OCI-LY3 (cell line): ENCODE measurements around the gene MAMDC2.
A peak's percentile ranks its signal among the peaks of the same experiment; 100 is the strongest.
"Not testable (repeated sequence)": the region's sequence is repeated elsewhere in the genome, so short reads cannot be mapped to it uniquely, and the experiment has no call there.

Source experiments
- H2AFZ ChIP-seq: fragments of 200-600, 300-600 bp; shearing (Covaris generic); 2 replicates; pipeline ENCODE4 v1.6.0; 2014; ENCODE audit warnings: antibody characterized with exemption, low read depth, low read length
- H3K27ac ChIP-seq: fragments of 200-600, 300-600 bp; sonication (generic); 2 replicates; pipeline ENCODE4 v1.5.1; 2014; ENCODE audit warnings: mild to moderate bottlenecking, low read length, moderate library complexity, mixed read lengths
- H3K27me3 ChIP-seq: fragments of 200-600, 300-600 bp; sonication (generic); 2 replicates; pipeline ENCODE4 v1.6.1; 2014; ENCODE audit warnings: low read depth, low read length, mixed read lengths
- H3K36me3 ChIP-seq: fragments of 200-600, 300-600 bp; sonication (generic); replicated peaks from 2 replicates; pipeline ENCODE3; 2014; ENCODE audit warnings: low read depth, low read length, mixed read lengths
- H3K4me1 ChIP-seq: fragments of 300-600, 200-600 bp; sonication (generic); 2 replicates; pipeline ENCODE4 v1.6.1; 2014; ENCODE audit warnings: low read length, mixed read lengths
- H3K4me2 ChIP-seq: fragments of 200-600, 300-600 bp; sonication (generic); 2 replicates; pipeline ENCODE4 v1.6.1; 2014; ENCODE audit warnings: low read length, mixed read lengths
- H3K4me3 ChIP-seq: fragments of 300-600, 200-600 bp; sonication (generic); 2 replicates; pipeline ENCODE4 v1.5.1; 2014; ENCODE audit warnings: antibody characterized with exemption, mild to moderate bottlenecking, low read length, moderate library complexity
- H3K79me2 ChIP-seq: fragments of 300-600, 200-600 bp; shearing (Covaris generic); 2 replicates; pipeline ENCODE4 v1.6.1; 2014; ENCODE audit warnings: mild to moderate bottlenecking, low read length, mixed read lengths
- H3K9ac ChIP-seq: fragments of 300-600, 200-600 bp; shearing (Covaris generic); 2 replicates; pipeline ENCODE4 v1.6.0; 2014; ENCODE audit warnings: mild to moderate bottlenecking, low read length, moderate library complexity
- H3K9me3 ChIP-seq: fragments of 200-600, 300-600 bp; shearing (Covaris generic); 2 replicates; pipeline ENCODE4 v1.6.1; 2014; ENCODE audit warnings: low read length, mixed read lengths; ENCODE audit not compliant: insufficient read depth
- H4K20me1 ChIP-seq: fragments of 200-600, 300-600 bp; sonication (generic); 2 replicates; pipeline ENCODE4 v1.6.1; 2016; ENCODE audit warnings: low read length, mixed read lengths; ENCODE audit not compliant: insufficient read depth
- EZH2phosphoT487 ChIP-seq: fragments of 200-600 bp; shearing (Covaris generic); IDR thresholded peaks from 2 replicates; pipeline ENCODE4 v1.6.1; 2018; ENCODE audit warnings: antibody characterized with exemption, mixed run types, low read depth
- TF ChIP-seq, protein P1 (sequence below): fragments of 200-600, 300-600 bp; sonication (generic); IDR thresholded peaks from 2 replicates; pipeline ENCODE4 v1.5.1; 2014; ENCODE audit warnings: antibody characterized with exemption, low read length, low read depth

MAMDC2 gene

DNA sequence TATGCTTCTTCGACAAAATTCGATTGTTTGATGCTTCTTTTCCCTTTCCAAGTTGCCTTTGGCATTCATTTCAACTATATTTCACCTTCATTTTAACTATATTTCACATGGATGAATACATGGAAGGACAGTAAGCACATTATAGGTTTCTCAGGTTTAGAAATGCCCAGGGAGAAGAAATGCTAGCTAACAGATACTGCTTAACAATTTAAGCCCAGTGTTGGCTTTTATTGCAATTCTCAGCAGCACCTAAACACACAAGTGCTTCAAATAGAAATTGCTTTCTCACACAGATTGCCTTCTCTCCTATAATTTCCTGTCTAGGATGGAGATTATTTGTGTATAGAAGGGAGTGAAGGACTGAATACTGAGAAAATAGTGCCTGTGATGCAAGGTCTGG, 185.0 kb downstream of the MAMDC2 start:
- no peak overlapping the region for H3K4me3 ChIP-seq
- 0 out of 2 replicates have a peak, but pooled peaks cover 3% of the 10 kb centered on the region for H3K4me1 ChIP-seq
- no peaks in the 10 kb centered on the region for H4K20me1 ChIP-seq
- H2AFZ ChIP-seq = no peak overlapping the region
- no peak overlapping the region for H3K9ac ChIP-seq
- no peak overlapping the region for H3K27ac ChIP-seq
- no peak overlapping the region for H3K4me2 ChIP-seq
- no peaks in the 10 kb centered on the region for H3K36me3 ChIP-seq
- H3K27me3 ChIP-seq = peaks cover 3% of the 10 kb centered on the region; the same call in 1 of the 2 replicates
- TF ChIP-seq EZH2phosphoT487 = no peak
- TF ChIP-seq, protein P1, sequence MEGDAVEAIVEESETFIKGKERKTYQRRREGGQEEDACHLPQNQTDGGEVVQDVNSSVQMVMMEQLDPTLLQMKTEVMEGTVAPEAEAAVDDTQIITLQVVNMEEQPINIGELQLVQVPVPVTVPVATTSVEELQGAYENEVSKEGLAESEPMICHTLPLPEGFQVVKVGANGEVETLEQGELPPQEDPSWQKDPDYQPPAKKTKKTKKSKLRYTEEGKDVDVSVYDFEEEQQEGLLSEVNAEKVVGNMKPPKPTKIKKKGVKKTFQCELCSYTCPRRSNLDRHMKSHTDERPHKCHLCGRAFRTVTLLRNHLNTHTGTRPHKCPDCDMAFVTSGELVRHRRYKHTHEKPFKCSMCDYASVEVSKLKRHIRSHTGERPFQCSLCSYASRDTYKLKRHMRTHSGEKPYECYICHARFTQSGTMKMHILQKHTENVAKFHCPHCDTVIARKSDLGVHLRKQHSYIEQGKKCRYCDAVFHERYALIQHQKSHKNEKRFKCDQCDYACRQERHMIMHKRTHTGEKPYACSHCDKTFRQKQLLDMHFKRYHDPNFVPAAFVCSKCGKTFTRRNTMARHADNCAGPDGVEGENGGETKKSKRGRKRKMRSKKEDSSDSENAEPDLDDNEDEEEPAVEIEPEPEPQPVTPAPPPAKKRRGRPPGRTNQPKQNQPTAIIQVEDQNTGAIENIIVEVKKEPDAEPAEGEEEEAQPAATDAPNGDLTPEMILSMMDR = no peak
- H3K79me2 ChIP-seq = no peaks in the 10 kb centered on the region
- no peaks in the 10 kb centered on the region for H3K9me3 ChIP-seq

DNA sequence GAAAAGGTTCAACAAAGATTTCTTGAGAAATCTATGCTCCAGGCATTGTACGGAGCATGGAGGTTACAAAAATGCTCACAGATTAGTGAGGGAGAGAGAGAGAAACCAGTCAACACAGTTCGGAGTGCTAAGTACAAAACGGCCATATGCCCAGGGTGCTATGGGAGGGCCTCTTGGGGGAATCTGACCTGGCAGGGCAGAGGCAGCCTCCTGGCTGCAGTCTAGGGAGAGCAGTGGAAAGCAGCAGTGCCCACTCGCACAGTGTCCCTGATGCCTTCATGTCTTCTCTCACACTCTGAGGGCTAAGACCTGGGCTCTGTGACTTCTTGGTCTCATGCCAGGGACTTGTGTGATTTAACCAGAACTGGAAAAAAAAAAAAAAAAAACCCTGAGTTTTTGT, 185.4 kb downstream of the MAMDC2 start:
- H2AFZ ChIP-seq = no peak overlapping the region
- 0 out of 2 replicates have a peak, but pooled peaks cover 3% of the 10 kb centered on the region for H3K4me1 ChIP-seq
- no peaks in the 10 kb centered on the region for H3K36me3 ChIP-seq
- H3K9ac ChIP-seq = no peak overlapping the region
- no peak overlapping the region for H3K27ac ChIP-seq
- H3K9me3 ChIP-seq = no peaks in the 10 kb centered on the region
- peaks cover 3% of the 10 kb centered on the region; the same call in 1 of the 2 replicates for H3K27me3 ChIP-seq
- no peaks in the 10 kb centered on the region for H4K20me1 ChIP-seq
- H3K4me2 ChIP-seq = no peak overlapping the region; the same call in 1 of the 2 replicates
- no peaks in the 10 kb centered on the region for H3K79me2 ChIP-seq
- no peak overlapping the region for H3K4me3 ChIP-seq
- TF ChIP-seq, protein P1 = no peak

GRCh38 chr9:70229579-70229978, 185.9 kb downstream of the MAMDC2 start:
- Histone ChIP-seq H3K36me3 (no peaks in the 10 kb centered on the region), H3K4me3 (no peak overlapping the region), H3K27me3 (peaks cover 3% of the 10 kb centered on the region; the same call in 1 of the 2 replicates), H3K27ac (no peak overlapping the region), H3K9ac (no peak overlapping the region), H3K79me2 (no peaks in the 10 kb centered on the region), H3K4me2 (peak overlapping the region; percentile 44), H3K4me1 (0 out of 2 replicates have a peak, but pooled peaks cover 3% of the 10 kb centered on the region), H3K9me3 (no peaks in the 10 kb centered on the region), H4K20me1 (no peaks in the 10 kb centered on the region), H2AFZ (no peak overlapping the region)
- TF ChIP-seq, protein P1 = peak; percentile 55
- no peak for TF ChIP-seq EZH2phosphoT487

GRCh38 chr9:70232476-70232875, 188.8 kb downstream of the MAMDC2 start:
- no peak overlapping the region for H3K27ac ChIP-seq
- H3K9ac ChIP-seq = no peak overlapping the region
- no peak overlapping the region for H3K4me2 ChIP-seq
- 0 out of 2 replicates have a peak, but pooled peaks cover 3% of the 10 kb centered on the region for H3K4me1 ChIP-seq
- H3K4me3 ChIP-seq = no peak overlapping the region
- no peak for TF ChIP-seq EZH2phosphoT487
- TF ChIP-seq, protein P1 = no peak
- H2AFZ ChIP-seq = no peak overlapping the region
- H4K20me1 ChIP-seq = no peaks in the 10 kb centered on the region
- no peaks in the 10 kb centered on the region for H3K36me3 ChIP-seq
- peaks cover 3% of the 10 kb centered on the region; the same call in 1 of the 2 replicates for H3K27me3 ChIP-seq
- no peaks in the 10 kb centered on the region for H3K9me3 ChIP-seq
- no peaks in the 10 kb centered on the region for H3K79me2 ChIP-seq

- H3K27me3 ChIP-seq, H3K9me3 ChIP-seq, H4K20me1 ChIP-seq, H3K27ac ChIP-seq, H3K4me2 ChIP-seq, H3K79me2 ChIP-seq, H3K36me3 ChIP-seq, H3K4me3 ChIP-seq, H3K9ac ChIP-seq, H2AFZ ChIP-seq, H3K4me1 ChIP-seq: not testable (repeated sequence)
These were observed 190.6 kb downstream of the MAMDC2 start for GRCh38 chr9:70234208-70234607.

- not testable (repeated sequence) for H3K9me3 ChIP-seq, H3K79me2 ChIP-seq, H3K4me2 ChIP-seq, H3K27ac ChIP-seq, H3K27me3 ChIP-seq, H4K20me1 ChIP-seq, H2AFZ ChIP-seq, H3K9ac ChIP-seq, H3K36me3 ChIP-seq, H3K4me1 ChIP-seq, H3K4me3 ChIP-seq
These were observed 202.3 kb downstream of the MAMDC2 start for GRCh38 chr9:70245952-70246351.
